PC-9 (cell line): ENCODE results near the gene GIGYF1. TPM values are rescaled to one million over a fixed set of nuclear protein-coding genes. Genes with fewer than 3 reads are reported as not detected.

ENCODE experiments used
- BruUV-seq: library from RNA; stranded (reverse); fragments of 400-500 nt; replicated peaks from 2 replicates; lab custom pipeline; 2021; lab: Mats Ljungman, UMichigan
- CTCF ChIA-PET: fragments of 300-600 bp; sonication (Branson Sonifier 250); formaldehyde crosslinking; loops from one replicate; lab custom pipeline; 2022; ENCODE audit warnings: antibody characterized with exemption; lab: Charles Lee
- POLR2A ChIA-PET: fragments of 300-600 bp; sonication (Branson Sonifier 250); formaldehyde crosslinking; loops from one replicate; lab custom pipeline; 2022; ENCODE audit warnings: antibody characterized with exemption; ENCODE audit not compliant: unreplicated experiment; lab: Charles Lee
- DNase-seq, 2 experiments: peaks; one replicate each; pipeline versions ENCODE4 v3.0.0 to v3.0.0-alpha.2; 2015 to 2022; ENCODE audit warnings: mixed read lengths in 1 of 2
- H2AFZ ChIP-seq: fragments of 200-600 bp; sonication (generic); 2 replicates; pipeline ENCODE4 v1.8.1; 2017; ENCODE audit warnings: antibody characterized with exemption
- H3F3A ChIP-seq: fragments of 200-600 bp; sonication (generic); 2 replicates; pipeline ENCODE4 v1.8.1; 2017; ENCODE audit warnings: antibody characterized with exemption, mild to moderate bottlenecking, low read depth; ENCODE audit not compliant: insufficient read depth
- H3K27ac ChIP-seq: fragments of 200-600 bp; sonication (generic); 2 replicates; pipeline ENCODE4 v1.6.1; 2016; ENCODE audit warnings: mixed run types
- H3K27me3 ChIP-seq: fragments of 200-600 bp; sonication (generic); 2 replicates; pipeline ENCODE4 v1.6.1; 2016; ENCODE audit warnings: low read depth, mixed run types; ENCODE audit not compliant: insufficient read depth
- H3K36me3 ChIP-seq: fragments of 200-600 bp; sonication (generic); 2 replicates; pipeline ENCODE4 v1.6.1; 2016; ENCODE audit warnings: low read depth, mixed run types
- H3K4me1 ChIP-seq: fragments of 200-600 bp; sonication (generic); replicated peaks from 2 replicates; pipeline ENCODE4 v1.6.1; 2016; ENCODE audit warnings: mixed run types; ENCODE audit not compliant: insufficient read depth
- H3K4me2 ChIP-seq: fragments of 200-600 bp; sonication (generic); 2 replicates; pipeline ENCODE4 v1.6.1; 2017; ENCODE audit warnings: mixed run types
- H3K4me3 ChIP-seq: fragments of 200-600 bp; sonication (generic); 2 replicates; pipeline ENCODE4 v1.6.1; 2016; ENCODE audit warnings: mixed run types
- H3K79me2 ChIP-seq: fragments of 200-600 bp; sonication (generic); 2 replicates; pipeline ENCODE4 v1.6.1; 2017; ENCODE audit warnings: low read depth, mixed run types
- H3K9me2 ChIP-seq: fragments of 200-600 bp; sonication (generic); 2 replicates; pipeline ENCODE4 v1.8.1; 2017; ENCODE audit warnings: mild to moderate bottlenecking; ENCODE audit not compliant: insufficient read depth
- H3K9me3 ChIP-seq: fragments of 200-600 bp; sonication (generic); 2 replicates; pipeline ENCODE4 v1.8.1; 2016; ENCODE audit warnings: low read depth; ENCODE audit not compliant: insufficient read depth
- H4K20me1 ChIP-seq: fragments of 200-600 bp; sonication (generic); 2 replicates; pipeline ENCODE4 v1.8.1; 2017; ENCODE audit not compliant: insufficient read depth
- CTCF ChIP-seq: fragments of 200-600 bp; sonication (generic); conservative IDR thresholded peaks from 2 replicates; pipeline ENCODE4 v1.6.1; 2017; ENCODE audit warnings: mixed run types, antibody characterized with exemption, mild to moderate bottlenecking, moderate library complexity
- EZH2 ChIP-seq: fragments of 200-600 bp; sonication (generic); IDR thresholded peaks from 2 replicates; pipeline ENCODE4 v1.8.0; 2017; ENCODE audit warnings: antibody characterized with exemption, low read depth
- intact Hi-C: fragments of 100-400 bp; cut with micrococcal nuclease; formaldehyde crosslinking; loops from one replicate; pipeline ENCODE4 v1.10.0; 2022; ENCODE audit not compliant: unreplicated experiment
- total RNA-seq: library from RNA; stranded (reverse); gene quantifications from 2 replicates; pipeline ENCODE4 v1.2.3, GENCODE V29; 2021

Gene GIGYF1
- total RNA-seq, 1 experiment from 2014 or later = 55.1 TPM

- DNase-seq = no peak
- BruUV-seq = no TSS peak
- Histone ChIP-seq H3K9me2 (no peaks in the 10 kb centered on the region), H2AFZ (no peak overlapping the region), H3K4me1 (peaks cover 29% of the 10 kb centered on the region), H3K4me2 (no peak overlapping the region), H3K27ac (no peak overlapping the region), H3K36me3 (no peaks in the 10 kb centered on the region), H3K79me2 (no peaks in the 10 kb centered on the region), H3F3A (peaks cover 18% of the 10 kb centered on the region; the same call in 1 of the 2 replicates), H3K9me3 (no peaks in the 10 kb centered on the region), H4K20me1 (no peaks in the 10 kb centered on the region), H3K4me3 (no peak overlapping the region), H3K27me3 (no peaks in the 10 kb centered on the region)
- ChIA-PET POLR2A (interaction anchor here (0.7 kb wide), 1 partner anchor 152 kb away, joined by 7 read pairs; the partner anchor contains the start of gene SRRT), CTCF (no interaction called here)
- TF ChIP-seq EZH2 (no peak), CTCF (no peak)
- intact Hi-C loops = no loop called here
These were observed 28.6 kb upstream of the GIGYF1 start for GRCh38 chr7:100722480-100723212.

- CTCF ChIA-PET = interaction anchor here (0.7 to 1.0 kb wide), 2 partner anchors 74 to 340 kb away, joined by 4 to 11 read pairs; no protein-coding TSS in a partner anchor
- no peaks in the 10 kb centered on the region for H3K9me2 ChIP-seq
- BruUV-seq = no TSS peak
- peaks cover 18% of the 10 kb centered on the region; the same call in 1 of the 2 replicates for H3F3A ChIP-seq
- no peak overlapping the region for H3K27ac ChIP-seq
- no peak overlapping the region for H3K4me2 ChIP-seq
- intact Hi-C loops = no loop called here
- no peak overlapping the region for H2AFZ ChIP-seq
- H3K9me3 ChIP-seq = no peaks in the 10 kb centered on the region
- no peaks in the 10 kb centered on the region for H3K27me3 ChIP-seq
- H4K20me1 ChIP-seq = no peaks in the 10 kb centered on the region
- peaks cover 24% of the 10 kb centered on the region for H3K4me1 ChIP-seq
- no peaks in the 10 kb centered on the region for H3K36me3 ChIP-seq
- H3K79me2 ChIP-seq = no peaks in the 10 kb centered on the region
- TF ChIP-seq CTCF = no peak
- TF ChIP-seq EZH2 = no peak
- DNase-seq = no peak
- POLR2A ChIA-PET = interaction anchor here (0.7 kb wide), 1 partner anchor 16 kb away, joined by 3 read pairs; no protein-coding TSS in a partner anchor
- no peak overlapping the region for H3K4me3 ChIP-seq
These were observed 27.4 kb upstream of the GIGYF1 start for GRCh38 chr7:100721505-100721812.

- H3K9me2 ChIP-seq = no peaks in the 10 kb centered on the region
- H3K4me3 ChIP-seq = no peak overlapping the region
These were observed 26.8 kb upstream of the GIGYF1 start for GRCh38 chr7:100720671-100721504.

More at GRCh38 chr7:100720671-100721504, 26.8 kb upstream of the GIGYF1 start:
- intact Hi-C loops = loop anchor here (1.0 kb wide), 1 partner anchor 131 kb away; the partner anchor contains the start of gene SLC12A9
- POLR2A ChIA-PET = interaction anchor here (0.7 kb wide), 1 partner anchor 16 kb away, joined by 3 read pairs; no protein-coding TSS in a partner anchor
- TF ChIP-seq CTCF = no peak
- no peak for TF ChIP-seq EZH2
- Histone ChIP-seq H3K9me3 (no peaks in the 10 kb centered on the region), H3K4me1 (peaks cover 19% of the 10 kb centered on the region), H3K4me2 (no peak overlapping the region), H3K36me3 (no peaks in the 10 kb centered on the region), H4K20me1 (no peaks in the 10 kb centered on the region), H3K27ac (no peak overlapping the region), H2AFZ (no peak overlapping the region), H3K27me3 (no peaks in the 10 kb centered on the region), H3F3A (peaks cover 12% of the 10 kb centered on the region; the same call in 1 of the 2 replicates), H3K79me2 (no peaks in the 10 kb centered on the region)
- CTCF ChIA-PET = interaction anchor here (0.7 to 1.0 kb wide), 2 partner anchors 75 to 163 kb away, joined by 4 to 7 read pairs; no protein-coding TSS in a partner anchor
- no peak for DNase-seq
- BruUV-seq = no TSS peak
